ENCODE results near the gene ANKZF1.

The ANKZF1 gene

GRCh38 chr2:219219784-219220532 is 9.6 kb upstream of the ANKZF1 start:
- Histone ChIP-seq H3K9me3 (ENCODE audit: control insufficient read depth, low read length) (no peaks in the 10 kb centered on the region), H3K4me3 (ENCODE audit: insufficient read depth in 1 of 2, low read depth in 1 of 2, low read length in 2 of 2) (no peak overlapping the region), H2BK5ac (ENCODE audit: low read depth, low read length, poor library complexity, severe bottlenecking) (no peak overlapping the region), H2BK12ac (ENCODE audit: low read length in 2 of 2) (no peak overlapping the region), H3K9ac (ENCODE audit: low read length) (peak overlapping the region; percentile 93), H3K79me1 (replicated peaks; ENCODE audit: low read length, poor library complexity, severe bottlenecking) (peaks cover 29% of the 10 kb centered on the region), H4K8ac (ENCODE audit: low read length) (no peak overlapping the region), H2AFZ (ENCODE audit: low read depth, low read length) (no peak overlapping the region), H2BK120ac (ENCODE audit: low read depth, low read length) (no peak overlapping the region), H3K18ac (ENCODE audit: low read depth in 1 of 2, low read length in 2 of 2) (no peak overlapping the region), H2BK15ac (ENCODE audit: low read depth, poor library complexity, severe bottlenecking) (no peak overlapping the region), H3K27ac (ENCODE audit: low read length, poor library complexity, severe bottlenecking) (no peak overlapping the region), H3K14ac (ENCODE audit: low read length in 2 of 2) (no peak overlapping the region), H3K27me3 (ENCODE audit: control insufficient read depth in 1 of 2, insufficient read depth in 1 of 2, low read length in 2 of 2) (no peaks in the 10 kb centered on the region), H3K23ac (ENCODE audit: low read length in 2 of 2) (no peak overlapping the region), H3K4me2 (ENCODE audit: low read length, poor library complexity, severe bottlenecking) (no peak overlapping the region), H4K91ac (ENCODE audit: low read length) (no peak overlapping the region), H2AK5ac (ENCODE audit: low read length, severe bottlenecking) (no peak overlapping the region), H3K4ac (ENCODE audit: low read depth in 1 of 2, low read length in 2 of 2) (no peak overlapping the region), H3K4me1 (ENCODE audit: control insufficient read depth, insufficient read depth, low read depth, low read length) (peaks cover 15% of the 10 kb centered on the region), H3K36me3 (ENCODE audit: control insufficient read depth in 1 of 2, insufficient read depth in 2 of 2, low read depth in 1 of 2, low read length in 2 of 2) (peaks cover 66 to 74% of the 10 kb centered on the region in 2 experiments)
- WGBS, result 97% methylated on average over 17 of the region's 18 CpGs
- DNase-seq, result no peak

- Histone ChIP-seq H3K36me3 (ENCODE audit: control insufficient read depth in 1 of 2, insufficient read depth in 2 of 2, low read depth in 1 of 2, low read length in 2 of 2) (peaks cover 73 to 74% of the 10 kb centered on the region in 2 experiments), H3K4ac (ENCODE audit: low read depth in 1 of 2, low read length in 2 of 2) (no peak overlapping the region), H3K27ac (ENCODE audit: low read length, poor library complexity, severe bottlenecking) (no peak overlapping the region), H4K91ac (ENCODE audit: low read length) (no peak overlapping the region), H3K9me3 (ENCODE audit: control insufficient read depth, low read length) (no peaks in the 10 kb centered on the region), H3K79me1 (replicated peaks; ENCODE audit: low read length, poor library complexity, severe bottlenecking) (peaks cover 38% of the 10 kb centered on the region), H2BK12ac (ENCODE audit: low read length in 2 of 2) (no peak overlapping the region), H3K4me1 (ENCODE audit: control insufficient read depth, insufficient read depth, low read depth, low read length) (peaks cover 15% of the 10 kb centered on the region), H2BK5ac (ENCODE audit: low read depth, low read length, poor library complexity, severe bottlenecking) (no peak overlapping the region), H3K4me3 (ENCODE audit: insufficient read depth in 1 of 2, low read depth in 1 of 2, low read length in 2 of 2) (no peak overlapping the region), H2AK5ac (ENCODE audit: low read length, severe bottlenecking) (no peak overlapping the region), H3K9ac (ENCODE audit: low read length) (no peak overlapping the region), H2BK120ac (ENCODE audit: low read depth, low read length) (no peak overlapping the region), H3K4me2 (ENCODE audit: low read length, poor library complexity, severe bottlenecking) (no peak overlapping the region), H2BK15ac (ENCODE audit: low read depth, poor library complexity, severe bottlenecking) (no peak overlapping the region), H3K18ac (ENCODE audit: low read depth in 1 of 2, low read length in 2 of 2) (no peak overlapping the region), H3K23ac (ENCODE audit: low read length in 2 of 2) (no peak overlapping the region), H4K8ac (ENCODE audit: low read length) (no peak overlapping the region), H3K14ac (ENCODE audit: low read length in 2 of 2) (no peak overlapping the region), H2AFZ (ENCODE audit: low read depth, low read length) (no peak overlapping the region), H3K27me3 (ENCODE audit: control insufficient read depth in 1 of 2, insufficient read depth in 1 of 2, low read length in 2 of 2) (no peaks in the 10 kb centered on the region)
- DNase-seq, result no peak
- WGBS, result 94% methylated on average over 14 of the region's 19 CpGs
These were observed 8.8 kb upstream of the ANKZF1 start for GRCh38 chr2:219220652-219221402.

- Histone ChIP-seq H3K27ac (ENCODE audit: low read length, poor library complexity, severe bottlenecking) (no peak overlapping the region), H2AFZ (ENCODE audit: low read depth, low read length) (no peak overlapping the region), H3K4me3 (ENCODE audit: insufficient read depth in 1 of 2, low read depth in 1 of 2, low read length in 2 of 2) (no peak overlapping the region), H3K36me3 (ENCODE audit: control insufficient read depth in 1 of 2, insufficient read depth in 2 of 2, low read depth in 1 of 2, low read length in 2 of 2) (peaks cover 72 to 73% of the 10 kb centered on the region in 2 experiments), H3K4me1 (ENCODE audit: control insufficient read depth, insufficient read depth, low read depth, low read length) (peaks cover 15% of the 10 kb centered on the region), H3K18ac (ENCODE audit: low read depth in 1 of 2, low read length in 2 of 2) (no peak overlapping the region), H3K4me2 (ENCODE audit: low read length, poor library complexity, severe bottlenecking) (no peak overlapping the region), H3K9ac (ENCODE audit: low read length) (no peak overlapping the region), H4K91ac (ENCODE audit: low read length) (no peak overlapping the region), H2BK5ac (ENCODE audit: low read depth, low read length, poor library complexity, severe bottlenecking) (no peak overlapping the region), H4K8ac (ENCODE audit: low read length) (no peak overlapping the region), H2BK120ac (ENCODE audit: low read depth, low read length) (no peak overlapping the region), H2BK15ac (ENCODE audit: low read depth, poor library complexity, severe bottlenecking) (no peak overlapping the region), H3K4ac (ENCODE audit: low read depth in 1 of 2, low read length in 2 of 2) (no peak overlapping the region), H3K27me3 (ENCODE audit: control insufficient read depth in 1 of 2, insufficient read depth in 1 of 2, low read length in 2 of 2) (no peaks in the 10 kb centered on the region), H2BK12ac (ENCODE audit: low read length in 2 of 2) (no peak overlapping the region), H3K14ac (ENCODE audit: low read length in 2 of 2) (no peak overlapping the region), H2AK5ac (ENCODE audit: low read length, severe bottlenecking) (no peak overlapping the region), H3K79me1 (replicated peaks; ENCODE audit: low read length, poor library complexity, severe bottlenecking) (peaks cover 34% of the 10 kb centered on the region), H3K9me3 (ENCODE audit: control insufficient read depth, low read length) (no peaks in the 10 kb centered on the region), H3K23ac (ENCODE audit: low read length in 2 of 2) (no peak overlapping the region)
- WGBS, result 96% methylated on average over 16 of the region's 16 CpGs
- DNase-seq, result no peak
These were observed 7.6 kb upstream of the ANKZF1 start for GRCh38 chr2:219221957-219222518.
